Smooth muscle cell (in vitro differentiated cells): ENCODE data around the gene SHISAL1. TPM values are rescaled to one million over a fixed set of nuclear protein-coding genes. Genes with fewer than 3 reads are reported as not detected.

Experiments used
- DNase-seq: peaks from one replicate; lab custom pipeline; 2025; ENCODE audit not compliant: unreplicated experiment; lab: John Stamatoyannopoulos, UW
- H2AFZ ChIP-seq: fragments of 200-600 bp; sonication (generic); 2 replicates; pipeline ENCODE4 v1.6.0; 2016; ENCODE audit warnings: antibody characterized with exemption, low read depth, mild to moderate bottlenecking
- H3F3A ChIP-seq: fragments of 200-600 bp; sonication (generic); 2 replicates; pipeline ENCODE4 v1.6.0; 2017; ENCODE audit warnings: antibody characterized with exemption, low read depth
- H3K27ac ChIP-seq: fragments of 200-600 bp; sonication (generic); 2 replicates; pipeline ENCODE4 v1.5.1; 2016; ENCODE audit warnings: low read depth, mild to moderate bottlenecking
- H3K27me3 ChIP-seq: fragments of 200-600 bp; sonication (generic); 2 replicates; pipeline ENCODE4 v1.6.1; 2016; ENCODE audit warnings: low read depth, mild to moderate bottlenecking
- H3K36me3 ChIP-seq: fragments of 200-600 bp; sonication (generic); 2 replicates; pipeline ENCODE4 v1.5.1; 2016; ENCODE audit warnings: low read depth
- H3K4me1 ChIP-seq: fragments of 200-600 bp; sonication (generic); 2 replicates; pipeline ENCODE4 v1.5.1; 2016; ENCODE audit warnings: low read depth
- H3K4me2 ChIP-seq: fragments of 200-600 bp; sonication (generic); 2 replicates; pipeline ENCODE4 v1.6.0; 2016; ENCODE audit warnings: mild to moderate bottlenecking
- H3K4me3 ChIP-seq: fragments of 200-600 bp; sonication (generic); 2 replicates; pipeline ENCODE4 v1.5.1; 2016; ENCODE audit warnings: mild to moderate bottlenecking
- H3K79me2 ChIP-seq: fragments of 200-600 bp; sonication (generic); 2 replicates; pipeline ENCODE4 v1.6.0; 2016; ENCODE audit warnings: low read depth, mild to moderate bottlenecking
- H3K9ac ChIP-seq: fragments of 200-600 bp; sonication (generic); 2 replicates; pipeline ENCODE4 v1.6.0; 2016; ENCODE audit warnings: low read depth
- H3K9me3 ChIP-seq: fragments of 200-600 bp; sonication (generic); replicated peaks from 2 replicates; pipeline ENCODE4 v1.5.1; 2016; ENCODE audit warnings: low read depth
- H4K20me1 ChIP-seq: fragments of 200-600 bp; sonication (generic); 2 replicates; pipeline ENCODE4 v1.6.0; 2016; ENCODE audit warnings: low read depth
- CTCF ChIP-seq: fragments of 200-600 bp; sonication (generic); IDR thresholded peaks from 2 replicates; pipeline ENCODE4 v1.5.1; 2017; ENCODE audit warnings: borderline replicate concordance, mild to moderate bottlenecking, antibody characterized with exemption; ENCODE audit not compliant: insufficient read depth, poor library complexity, severe bottlenecking
- WGBS: methylation state at CpG from one replicate; pipeline ENCODE4 v1.1.7; 2016; ENCODE audit warnings: low lambda C conversion rate; 5-methylcytosine and 5-hydroxymethylcytosine counted together
- polyA plus RNA-seq: library from polyadenylated mRNA; unstranded; fragments of >200 nt; fragmentation: Nextera tagmentation; extraction: Ambion mirVana; gene quantifications from 2 replicates; pipeline ENCODE4 v1.2.1, GENCODE V29; 2016
- total RNA-seq: library from RNA; depleted of rRNA; stranded (reverse); fragments of >200 nt; gene quantifications from 2 replicates; pipeline ENCODE4 v1.2.3, GENCODE V29; 2014

The SHISAL1 gene
- total and polyA plus RNA-seq, 2 experiments from 2014 or later: 0.78 to 1.9 TPM

GRCh38 chr22:44259366-44260215 is 53.2 kb downstream of the SHISAL1 start:
- Histone ChIP-seq H2AFZ (no peak overlapping the region), H3K4me2 (no peak overlapping the region), H3K9me3 (no peaks in the 10 kb centered on the region), H4K20me1 (no peaks in the 10 kb centered on the region), H3K27ac (no peak overlapping the region), H3K4me1 (no peaks in the 10 kb centered on the region), H3F3A (no peaks in the 10 kb centered on the region), H3K79me2 (no peaks in the 10 kb centered on the region), H3K27me3 (no peaks in the 10 kb centered on the region), H3K9ac (no peak overlapping the region), H3K36me3 (no peaks in the 10 kb centered on the region), H3K4me3 (no peak overlapping the region)
- WGBS: 93% methylated on average over 19 of the region's 19 CpGs
- DNase-seq: no peak
- TF ChIP-seq CTCF: no peak

GRCh38 chr22:44256556-44257485 is 55.9 kb downstream of the SHISAL1 start:
- Histone ChIP-seq H3K9ac (no peak overlapping the region), H3K27me3 (no peaks in the 10 kb centered on the region), H3F3A (no peaks in the 10 kb centered on the region), H3K4me3 (no peak overlapping the region), H3K79me2 (no peaks in the 10 kb centered on the region), H3K9me3 (no peaks in the 10 kb centered on the region), H3K36me3 (no peaks in the 10 kb centered on the region), H2AFZ (no peak overlapping the region), H4K20me1 (no peaks in the 10 kb centered on the region), H3K27ac (no peak overlapping the region), H3K4me1 (no peaks in the 10 kb centered on the region), H3K4me2 (no peak overlapping the region)
- no peak for DNase-seq
- TF ChIP-seq CTCF: no peak
- WGBS: 78% methylated on average over 13 of the region's 13 CpGs

GRCh38 chr22:44256085-44256484 is 56.7 kb downstream of the SHISAL1 start:
- no peak overlapping the region for H3K27ac ChIP-seq
- H3K36me3 ChIP-seq: no peaks in the 10 kb centered on the region
- H4K20me1 ChIP-seq: no peaks in the 10 kb centered on the region
- DNase-seq: no peak
- WGBS: 91% methylated on average over 6 of the region's 6 CpGs
- no peak overlapping the region for H3K4me2 ChIP-seq
- no peaks in the 10 kb centered on the region for H3K4me1 ChIP-seq
- no peaks in the 10 kb centered on the region for H3K27me3 ChIP-seq
- no peaks in the 10 kb centered on the region for H3K9me3 ChIP-seq
- H3K79me2 ChIP-seq: no peaks in the 10 kb centered on the region
- TF ChIP-seq CTCF: no peak
- no peak overlapping the region for H2AFZ ChIP-seq
- no peak overlapping the region for H3K4me3 ChIP-seq
- no peaks in the 10 kb centered on the region for H3F3A ChIP-seq
- H3K9ac ChIP-seq: no peak overlapping the region
